ENCODE measurements around the gene H3-3A.

DNA sequence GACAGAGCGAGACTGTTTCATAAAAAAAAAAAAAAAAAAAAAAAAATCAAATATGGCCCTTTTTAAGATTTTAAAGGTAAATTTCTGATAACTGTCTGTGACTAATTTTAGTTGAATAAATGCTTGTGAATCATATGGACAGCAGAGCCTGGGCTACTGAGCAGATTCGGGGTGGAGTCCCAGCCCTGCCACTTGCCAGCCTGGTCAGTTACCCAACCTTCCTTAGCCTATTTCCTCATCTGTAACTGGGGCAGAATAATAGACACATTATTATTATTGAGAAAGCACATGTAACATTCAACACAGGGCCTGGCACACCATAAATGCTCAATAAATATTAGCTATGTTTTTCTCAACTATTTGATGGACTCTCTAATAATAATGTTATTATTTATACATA is 11.2 kb upstream of the H3-3A start:
- TF ChIP-seq, protein P1, sequence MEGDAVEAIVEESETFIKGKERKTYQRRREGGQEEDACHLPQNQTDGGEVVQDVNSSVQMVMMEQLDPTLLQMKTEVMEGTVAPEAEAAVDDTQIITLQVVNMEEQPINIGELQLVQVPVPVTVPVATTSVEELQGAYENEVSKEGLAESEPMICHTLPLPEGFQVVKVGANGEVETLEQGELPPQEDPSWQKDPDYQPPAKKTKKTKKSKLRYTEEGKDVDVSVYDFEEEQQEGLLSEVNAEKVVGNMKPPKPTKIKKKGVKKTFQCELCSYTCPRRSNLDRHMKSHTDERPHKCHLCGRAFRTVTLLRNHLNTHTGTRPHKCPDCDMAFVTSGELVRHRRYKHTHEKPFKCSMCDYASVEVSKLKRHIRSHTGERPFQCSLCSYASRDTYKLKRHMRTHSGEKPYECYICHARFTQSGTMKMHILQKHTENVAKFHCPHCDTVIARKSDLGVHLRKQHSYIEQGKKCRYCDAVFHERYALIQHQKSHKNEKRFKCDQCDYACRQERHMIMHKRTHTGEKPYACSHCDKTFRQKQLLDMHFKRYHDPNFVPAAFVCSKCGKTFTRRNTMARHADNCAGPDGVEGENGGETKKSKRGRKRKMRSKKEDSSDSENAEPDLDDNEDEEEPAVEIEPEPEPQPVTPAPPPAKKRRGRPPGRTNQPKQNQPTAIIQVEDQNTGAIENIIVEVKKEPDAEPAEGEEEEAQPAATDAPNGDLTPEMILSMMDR (IDR thresholded peaks at IDR 0.05), result no peak
- TF ChIP-seq POLR2A (IDR thresholded peaks at IDR 0.05), result no peak
